HG03045 (cell line): ENCODE results near the gene PKD1.
"Not testable (repeated sequence)": the region's sequence is repeated elsewhere in the genome, so short reads cannot be mapped to it uniquely, and the experiment has no call there.

Experiments
- ATAC-seq: cut with Tn5 transposase; IDR thresholded peaks from one replicate; pipeline ENCODE4 v1.9.1; 2021; ENCODE audit warnings: mild to moderate bottlenecking, moderate library complexity; ENCODE audit not compliant: unreplicated experiment

The PKD1 gene

GRCh38 chr16:2135770-2136490, at the start of gene PKD1:
TSS of gene PKD1 (minus strand) at chr16:2135898. CDS start at chr16:2135689, 209 bp downstream.
- ATAC-seq = not testable (repeated sequence)

GRCh38 chr16:2184962-2185361, 49.3 kb upstream of the PKD1 start:
- ATAC-seq = no peak

- no peak for ATAC-seq
Observed at GRCh38 chr16:2184346-2184745, 48.6 kb upstream of the PKD1 start.

- no peak for ATAC-seq
Observed at GRCh38 chr16:2183671-2184070, 48.0 kb upstream of the PKD1 start.

GRCh38 chr16:2181952-2182351, 46.3 kb upstream of the PKD1 start:
- no peak for ATAC-seq

GRCh38 chr16:2180962-2181923, 45.5 kb upstream of the PKD1 start:
- ATAC-seq = no peak

- ATAC-seq = no peak
Observed at GRCh38 chr16:2180461-2180860, 44.8 kb upstream of the PKD1 start.

- ATAC-seq = no peak
Observed at GRCh38 chr16:2179576-2179975, 43.9 kb upstream of the PKD1 start.

GRCh38 chr16:2179107-2179501, 43.4 kb upstream of the PKD1 start:
- ATAC-seq = no peak

- ATAC-seq = no peak
Observed at GRCh38 chr16:2178321-2179106, 42.8 kb upstream of the PKD1 start.

GRCh38 chr16:2177561-2177960, 41.9 kb upstream of the PKD1 start:
- ATAC-seq = no peak

- no peak for ATAC-seq
Observed at GRCh38 chr16:2177101-2177500, 41.4 kb upstream of the PKD1 start.

GRCh38 chr16:2176047-2176446, 40.3 kb upstream of the PKD1 start:
- ATAC-seq = no peak

- ATAC-seq = no peak
Observed at GRCh38 chr16:2175454-2175853, 39.8 kb upstream of the PKD1 start.

GRCh38 chr16:2174396-2175131, 38.9 kb upstream of the PKD1 start:
- ATAC-seq = no peak

- no peak for ATAC-seq
Observed at GRCh38 chr16:2173916-2174315, 38.2 kb upstream of the PKD1 start.

GRCh38 chr16:2173366-2173765, 37.7 kb upstream of the PKD1 start:
- ATAC-seq = no peak

GRCh38 chr16:2172688-2173335, 37.1 kb upstream of the PKD1 start:
- ATAC-seq = no peak

- ATAC-seq = no peak
Observed at GRCh38 chr16:2171601-2172178, 36.0 kb upstream of the PKD1 start.
